Activated CD8-positive, alpha-beta memory T cell treated with anti-CD3 and anti-CD28 coated beads, Interleukin-2, amount 50 U/mL, for 48 hours (primary cell): ENCODE results near the gene PDCD7.

Experiments used
- DNase-seq: peaks from one replicate; pipeline ENCODE4 v3.0.0-alpha.2; 2020

Gene PDCD7

GRCh38 chr15:65069779-65070546 is 63.6 kb downstream of the PDCD7 start:
- DNase-seq = no peak

- DNase-seq = no peak
Measured at GRCh38 chr15:65069179-65069578, 64.4 kb downstream of the PDCD7 start.

DNA sequence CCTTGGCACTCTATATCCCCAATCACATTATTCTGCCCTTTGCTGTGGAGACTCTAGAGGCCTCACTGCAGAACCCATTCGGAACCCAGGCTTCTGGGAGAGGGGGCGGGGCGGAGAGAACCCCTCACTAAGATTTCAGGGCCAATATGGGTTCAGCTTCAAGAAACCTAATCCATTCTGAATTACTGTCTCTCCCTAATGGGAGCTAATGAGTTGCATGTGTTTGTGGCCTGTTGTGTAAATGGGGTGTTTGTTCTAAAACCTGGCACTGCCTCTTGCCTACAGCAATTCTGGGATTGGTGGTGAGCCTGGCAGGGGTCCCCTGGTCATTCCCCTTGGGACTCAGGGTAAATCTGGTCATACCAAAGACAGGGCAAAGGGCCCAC is 65.2 kb downstream of the PDCD7 start:
- no peak for DNase-seq

- no peak for DNase-seq
Measured at GRCh38 chr15:65067645-65068402, 65.8 kb downstream of the PDCD7 start, which contains the start of gene RASL12. RASL12 (minus strand) TSS chr15:65067991; CDS start chr15:65067835, 156 bp downstream.
